Mononuclear cell (primary cell): ENCODE data around the gene F2RL1. TPM values are rescaled to one million over a fixed set of nuclear protein-coding genes. Genes with fewer than 3 reads are reported as not detected.
"Not testable (repeated sequence)": the region's sequence is repeated elsewhere in the genome, so short reads cannot be mapped to it uniquely, and the experiment has no call there.

ENCODE experiments used
- H3K27me3 ChIP-seq: 2 replicates; pipeline ENCODE4 v1.6.0; 2011; ENCODE audit warnings: low read length, control low read depth; ENCODE audit not compliant: insufficient read depth
- H3K4me1 ChIP-seq: 2 replicates; pipeline ENCODE4 v1.5.1; 2011; ENCODE audit warnings: mild to moderate bottlenecking, low read length, control low read depth; ENCODE audit not compliant: insufficient read depth
- H3K4me3 ChIP-seq: 2 replicates; pipeline ENCODE4 v1.5.1; 2011; ENCODE audit warnings: mild to moderate bottlenecking, low read length, moderate library complexity
- H3K9me3 ChIP-seq: 2 replicates; pipeline ENCODE4 v1.5.1; 2011; ENCODE audit warnings: low read depth, mild to moderate bottlenecking, control low read depth, low read length
- total RNA-seq: library from RNA; depleted of rRNA; stranded (reverse); fragments of >200 nt; gene quantifications from one replicate; pipeline ENCODE4 v1.2.3, GENCODE V29; 2012

Gene F2RL1
- total RNA-seq, 1 donor: 4.2 TPM

DNA sequence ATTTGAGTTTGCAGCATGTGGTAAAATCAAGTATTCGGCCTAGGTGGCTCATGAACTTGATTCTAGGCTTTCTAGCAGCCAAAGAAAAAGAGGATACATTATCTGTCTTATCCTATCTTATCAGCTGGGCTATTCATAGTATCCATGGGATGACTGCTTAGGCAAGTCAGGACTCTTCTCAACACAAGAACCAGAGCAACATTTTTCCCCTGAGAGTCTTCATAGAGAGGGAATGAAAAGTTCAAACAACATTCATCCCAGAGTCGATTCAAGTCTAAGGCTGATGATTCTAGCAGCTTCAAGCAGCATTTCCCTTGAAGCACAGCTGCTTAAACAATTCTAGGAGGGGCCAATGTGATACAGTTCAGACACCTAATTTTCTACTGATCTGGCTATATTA is 33.9 kb downstream of the F2RL1 start:
- peaks cover 90% of the 10 kb centered on the region for H3K4me1 ChIP-seq
- no peak overlapping the region for H3K4me3 ChIP-seq
- no peaks in the 10 kb centered on the region for H3K9me3 ChIP-seq
- H3K27me3 ChIP-seq: no peaks in the 10 kb centered on the region

DNA sequence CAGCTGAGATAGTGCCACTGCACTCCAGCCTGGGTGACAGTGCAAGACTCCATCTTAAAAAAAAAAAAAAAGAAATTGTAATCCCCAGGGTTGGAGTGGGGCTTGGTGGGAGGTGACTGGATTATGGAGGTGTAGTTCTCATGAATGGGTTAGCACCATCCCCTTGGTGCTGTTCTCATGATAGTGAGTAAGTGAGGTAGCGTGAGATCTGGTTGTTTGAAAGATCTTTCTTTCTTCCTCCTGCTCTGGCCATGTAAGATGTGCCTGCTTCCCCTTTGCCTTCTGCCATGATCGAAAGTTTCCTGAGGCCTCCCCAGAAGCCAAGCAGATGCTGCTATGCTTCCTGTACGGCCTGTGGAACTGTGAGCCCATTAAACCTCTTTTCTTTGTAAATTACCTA is 34.9 kb downstream of the F2RL1 start:
- H3K27me3 ChIP-seq, H3K4me3 ChIP-seq, H3K9me3 ChIP-seq: not testable (repeated sequence)
- peaks cover 99% of the 10 kb centered on the region for H3K4me1 ChIP-seq

DNA sequence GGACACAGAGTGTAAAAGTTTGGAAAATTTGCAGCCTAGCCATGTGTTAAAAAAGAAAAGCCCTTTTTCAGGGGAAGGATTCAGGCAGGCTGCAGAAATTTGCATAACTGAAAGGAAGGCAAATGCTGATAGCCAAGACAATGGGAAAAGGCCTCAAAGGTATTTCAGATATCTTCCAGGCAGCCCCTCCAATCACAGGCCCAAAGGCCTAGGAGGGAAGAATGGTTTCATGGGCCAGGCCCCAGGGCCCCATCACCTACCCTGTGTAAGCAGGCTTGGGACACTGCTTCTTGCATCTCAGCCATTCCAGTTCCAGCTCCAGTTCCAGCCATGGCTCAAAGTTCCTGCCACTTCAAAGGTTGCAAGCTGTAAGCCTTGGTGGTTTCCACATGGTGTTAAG is 35.8 kb downstream of the F2RL1 start:
- Histone ChIP-seq H3K4me3 (no peak overlapping the region), H3K27me3 (no peaks in the 10 kb centered on the region), H3K4me1 (peaks cover 100% of the 10 kb centered on the region), H3K9me3 (no peaks in the 10 kb centered on the region)

DNA sequence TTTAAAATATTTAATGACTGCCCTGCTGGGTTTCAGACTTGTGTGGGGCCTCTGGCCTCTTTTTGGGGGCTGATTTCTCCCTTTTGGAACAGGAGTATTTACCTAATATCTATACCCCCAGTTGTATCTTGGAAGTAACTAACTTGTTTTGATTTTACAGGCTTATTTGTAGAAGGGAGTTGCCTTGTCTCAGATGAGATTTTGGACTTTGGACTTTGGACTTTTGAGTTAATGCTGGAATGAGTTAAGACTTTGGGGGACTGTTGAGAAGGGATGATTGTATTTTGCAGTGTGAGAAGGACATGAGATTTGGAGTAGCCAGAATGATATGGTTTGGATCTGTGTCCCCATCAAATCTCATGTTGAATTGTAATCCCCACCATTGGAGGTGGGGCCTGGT is 36.7 kb downstream of the F2RL1 start:
- not testable (repeated sequence) for H3K27me3 ChIP-seq, H3K9me3 ChIP-seq, H3K4me3 ChIP-seq
- peaks cover 100% of the 10 kb centered on the region for H3K4me1 ChIP-seq

DNA sequence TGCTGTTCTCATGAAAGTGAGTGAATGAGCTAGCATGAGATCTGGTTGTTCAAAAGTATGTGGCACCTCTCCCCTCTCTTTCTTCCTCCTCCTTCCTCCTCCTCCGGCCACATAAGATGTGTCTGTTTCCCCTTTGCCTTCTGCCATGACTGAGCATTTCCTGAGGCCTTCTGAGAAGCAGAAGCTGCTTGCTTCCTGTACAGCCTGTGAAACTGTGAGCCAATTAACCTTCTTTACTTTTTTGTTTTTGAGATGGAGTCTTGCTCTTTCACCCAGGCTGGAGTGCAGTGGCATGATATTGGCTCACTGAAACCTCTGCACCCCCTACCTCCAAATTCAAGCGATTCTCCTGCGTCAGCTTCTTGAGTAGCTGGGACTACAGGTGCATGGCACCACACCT is 37.1 kb downstream of the F2RL1 start:
- Histone ChIP-seq H3K4me3 (no peak overlapping the region), H3K4me1 (peaks cover 95% of the 10 kb centered on the region), H3K27me3 (no peaks in the 10 kb centered on the region)

DNA sequence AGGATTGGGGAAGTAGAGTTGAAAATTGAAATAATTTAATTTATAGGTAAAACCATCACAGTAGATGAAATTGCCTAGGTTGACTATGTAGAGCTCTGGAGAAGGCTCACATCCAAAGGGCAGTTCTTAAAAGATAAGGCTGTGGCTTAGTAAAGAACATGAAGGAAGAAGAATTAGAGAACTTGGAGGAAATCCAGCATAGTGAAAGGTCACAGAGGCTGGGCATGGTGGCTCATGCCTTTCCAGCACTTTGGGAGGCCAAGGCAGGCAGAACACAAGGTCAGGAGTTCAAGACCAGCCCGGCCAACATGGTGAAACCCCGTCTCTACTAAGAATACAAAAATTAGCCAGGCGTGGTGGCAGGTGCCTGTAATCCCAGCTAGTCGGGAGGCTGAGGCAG is 38.0 kb downstream of the F2RL1 start:
- H3K27me3 ChIP-seq, H3K9me3 ChIP-seq, H3K4me3 ChIP-seq: not testable (repeated sequence)
- H3K4me1 ChIP-seq: peaks cover 87% of the 10 kb centered on the region

More for the DNA sequence above, 37.1 kb downstream of the F2RL1 start:
- H3K9me3 ChIP-seq: no peaks in the 10 kb centered on the region

DNA sequence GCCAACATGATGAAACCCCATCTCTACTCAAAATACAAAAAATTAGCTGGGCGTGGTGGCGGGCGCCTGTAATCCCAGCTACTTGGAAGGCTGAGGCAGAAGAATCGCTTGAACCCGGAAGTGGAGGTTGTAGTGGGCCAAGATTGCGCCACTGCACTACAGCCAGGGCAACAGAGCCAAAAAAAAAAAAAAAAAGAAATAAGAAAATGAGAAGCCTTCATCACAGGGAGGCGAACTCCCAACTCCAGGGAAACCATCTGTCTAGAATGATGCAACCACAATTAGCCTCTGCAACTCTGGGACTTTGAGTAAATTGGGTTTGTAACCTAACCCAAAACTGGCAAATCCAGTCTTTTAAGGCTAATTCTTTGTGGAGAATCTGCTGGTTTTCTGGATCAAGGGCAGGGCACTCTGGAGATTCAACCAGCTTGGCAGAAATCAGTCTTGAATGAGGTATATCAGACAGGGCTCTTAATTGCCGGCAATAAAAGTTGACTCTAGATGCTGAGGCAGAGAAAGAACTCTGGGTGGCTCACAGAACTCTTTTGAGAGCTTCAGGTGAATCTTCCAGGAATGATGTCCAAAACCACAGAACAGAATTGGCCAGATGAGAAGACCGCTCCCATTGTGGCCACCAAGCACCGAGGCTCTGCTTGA is 40.9 kb downstream of the F2RL1 start:
- Histone ChIP-seq H3K27me3 (no peaks in the 10 kb centered on the region), H3K9me3 (no peaks in the 10 kb centered on the region), H3K4me1 (peaks cover 58% of the 10 kb centered on the region), H3K4me3 (no peak overlapping the region)

DNA sequence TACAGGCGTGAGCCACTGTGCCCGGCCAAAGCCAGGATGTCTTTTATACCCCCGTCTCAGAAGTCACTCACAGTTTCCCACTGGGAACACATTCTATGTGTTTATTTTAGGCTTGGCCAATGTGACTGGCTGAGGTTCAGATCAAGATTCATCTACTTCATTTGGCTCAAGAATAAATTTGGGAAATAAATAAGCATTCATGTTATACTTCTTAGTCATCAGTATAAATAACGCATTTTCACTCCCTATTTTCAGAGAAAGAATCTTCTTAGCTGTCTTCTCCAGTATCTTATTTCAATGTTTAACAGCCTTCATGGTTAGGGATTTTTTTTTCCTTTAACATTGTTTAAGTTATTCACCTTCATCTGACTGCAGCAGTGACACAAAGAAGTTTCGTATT is 42.8 kb downstream of the F2RL1 start:
- Histone ChIP-seq H3K27me3 (no peaks in the 10 kb centered on the region), H3K4me1 (peaks cover 39% of the 10 kb centered on the region), H3K4me3 (no peak overlapping the region), H3K9me3 (no peaks in the 10 kb centered on the region)

DNA sequence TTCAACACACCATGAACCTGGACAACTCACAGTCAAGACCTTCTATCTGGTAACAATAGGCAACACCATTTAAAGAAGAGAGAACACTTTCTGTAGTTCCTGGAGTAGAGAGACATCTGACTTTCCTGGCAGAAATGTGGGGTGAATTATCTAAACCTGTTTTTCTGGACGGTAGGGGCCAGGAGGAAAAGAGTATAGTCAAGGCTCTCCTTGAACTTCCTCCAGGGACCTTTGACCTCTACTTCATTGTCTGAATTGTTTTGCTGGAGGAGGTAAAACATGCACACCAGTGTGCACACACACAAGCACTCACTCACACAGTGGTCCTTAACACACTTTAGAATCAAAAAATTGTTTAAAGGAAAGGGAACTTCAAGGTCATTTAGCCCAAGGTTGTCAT is 44.2 kb downstream of the F2RL1 start:
- Histone ChIP-seq H3K9me3 (no peaks in the 10 kb centered on the region), H3K27me3 (no peaks in the 10 kb centered on the region), H3K4me3 (no peak overlapping the region), H3K4me1 (peaks cover 25% of the 10 kb centered on the region)

DNA sequence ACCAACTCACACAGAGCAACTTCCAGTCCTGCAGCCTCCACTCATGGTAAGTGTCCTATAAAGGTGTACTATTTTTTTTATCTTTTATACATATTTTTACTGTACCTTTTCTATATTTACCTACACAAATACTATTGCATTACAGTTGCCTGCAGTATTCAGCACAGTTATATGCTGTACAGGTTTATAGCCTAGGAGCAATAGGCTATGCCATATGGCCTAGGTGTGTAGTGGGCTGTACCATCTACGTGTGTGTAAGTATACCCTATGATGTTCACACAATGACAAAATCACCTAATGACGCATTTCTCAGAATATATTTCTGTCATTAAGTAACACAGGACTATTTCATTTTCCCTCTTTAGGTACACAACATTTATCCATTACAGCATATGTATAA is 47.7 kb downstream of the F2RL1 start:
- Histone ChIP-seq H3K4me3 (no peak overlapping the region), H3K4me1 (no peaks in the 10 kb centered on the region), H3K9me3 (no peaks in the 10 kb centered on the region), H3K27me3 (no peaks in the 10 kb centered on the region)

DNA sequence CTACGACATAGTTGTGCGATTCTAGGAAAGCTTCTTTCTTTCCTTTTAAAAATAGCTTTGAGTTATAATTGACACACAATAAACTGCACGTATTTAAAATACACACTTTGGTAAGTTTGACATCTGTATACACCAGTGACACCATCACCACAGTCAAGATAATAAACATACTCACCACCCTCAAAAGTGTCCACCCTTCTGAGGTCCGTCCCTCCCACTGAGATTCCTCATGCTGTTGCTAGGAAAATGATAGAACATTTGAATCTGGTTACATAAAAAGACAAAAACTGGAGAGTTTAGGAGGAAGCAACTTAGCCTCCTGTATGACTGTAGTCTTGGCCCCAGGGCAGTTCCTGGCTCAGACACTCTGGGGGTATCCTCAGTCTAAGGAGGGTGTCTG is 48.2 kb downstream of the F2RL1 start:
- Histone ChIP-seq H3K27me3 (no peaks in the 10 kb centered on the region), H3K4me3 (no peak overlapping the region), H3K9me3 (no peaks in the 10 kb centered on the region), H3K4me1 (no peaks in the 10 kb centered on the region)

DNA sequence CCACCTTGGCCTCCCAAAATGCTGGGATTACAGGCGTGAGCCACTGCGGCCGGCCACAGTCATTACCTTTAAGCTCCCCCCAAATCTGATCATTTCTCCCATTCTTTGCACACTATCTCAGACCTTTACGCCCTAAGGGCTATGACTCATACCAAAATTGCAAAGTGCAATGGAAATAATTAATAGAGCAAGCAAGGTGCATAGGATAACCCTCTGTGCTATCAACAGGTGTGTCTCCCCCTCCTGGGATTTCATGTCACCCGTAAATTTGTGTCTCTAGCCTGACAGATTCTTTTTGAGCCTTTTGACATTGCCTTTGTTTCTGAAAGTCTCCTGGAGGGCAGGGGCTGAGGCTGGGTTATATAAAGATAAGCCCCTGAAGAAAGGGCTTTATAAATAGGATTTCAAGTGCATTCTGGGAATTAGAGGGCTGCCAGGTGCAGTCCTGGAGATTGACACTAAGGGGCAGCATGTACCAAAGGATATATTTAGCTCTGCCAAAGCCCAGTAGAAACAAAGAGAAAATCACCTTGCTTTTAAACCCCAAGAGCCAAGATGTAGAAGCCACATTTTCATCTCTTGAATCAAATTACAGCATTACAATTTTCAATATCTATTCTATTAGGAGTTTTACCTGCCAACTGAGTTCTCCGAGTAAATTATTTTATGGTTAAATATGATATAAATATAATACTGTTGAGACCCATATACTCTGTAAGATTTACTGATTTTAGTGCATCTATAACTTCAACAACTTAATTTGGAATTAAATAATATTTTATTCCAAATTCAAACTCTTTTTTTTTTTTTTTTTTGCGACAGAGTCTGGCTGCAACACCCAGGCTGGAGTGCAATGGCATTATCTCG is 49.2 kb downstream of the F2RL1 start:
- Histone ChIP-seq H3K27me3 (no peaks in the 10 kb centered on the region), H3K9me3 (no peaks in the 10 kb centered on the region), H3K4me3 (no peak overlapping the region), H3K4me1 (no peaks in the 10 kb centered on the region)

DNA sequence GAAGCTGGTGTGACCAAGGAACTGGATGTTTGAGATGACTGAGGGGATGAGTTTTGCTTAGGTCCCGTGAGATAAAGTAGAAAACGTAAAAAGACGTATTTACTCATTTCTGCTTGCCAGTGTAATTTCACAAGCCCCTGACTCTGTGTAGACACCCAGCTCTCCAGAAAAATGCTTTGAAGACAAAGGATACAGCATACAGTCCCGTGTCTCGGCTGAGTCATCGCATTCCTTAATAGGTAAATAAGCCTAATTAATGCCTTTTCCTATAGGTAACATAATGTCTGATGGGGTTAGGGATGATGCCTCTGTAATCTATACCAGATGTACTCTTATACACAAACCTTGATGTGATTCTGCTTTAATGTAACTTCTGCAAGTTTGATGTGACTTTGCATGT is 51.2 kb downstream of the F2RL1 start:
- Histone ChIP-seq H3K4me1 (peaks cover 14% of the 10 kb centered on the region), H3K4me3 (no peak overlapping the region), H3K9me3 (no peaks in the 10 kb centered on the region), H3K27me3 (no peaks in the 10 kb centered on the region)

DNA sequence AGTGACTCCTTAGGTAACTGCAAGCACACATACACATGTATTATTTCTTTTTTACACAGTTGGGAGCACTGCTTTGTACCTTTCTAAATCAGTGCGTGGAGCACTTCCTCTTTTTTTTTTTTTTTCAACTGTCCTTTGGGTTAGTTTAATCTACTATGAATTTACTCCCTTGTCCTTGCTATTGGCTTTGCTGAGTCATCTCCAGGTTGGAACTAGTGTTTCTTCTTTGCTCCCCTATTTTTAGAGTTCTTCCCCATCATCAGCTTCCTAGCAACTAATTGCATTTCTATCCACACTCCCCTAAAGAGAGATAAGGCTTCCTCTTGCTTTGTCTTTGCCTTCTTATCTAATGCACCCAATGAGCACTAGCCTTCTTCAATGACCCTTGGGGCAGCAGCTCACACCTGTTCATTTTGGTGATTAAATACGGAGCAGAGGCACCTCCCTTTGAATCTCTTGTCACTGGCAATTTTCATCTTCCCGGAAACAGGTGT is 55.3 kb downstream of the F2RL1 start:
- H3K4me3 ChIP-seq: no peak overlapping the region
- no peaks in the 10 kb centered on the region for H3K27me3 ChIP-seq
- H3K4me1 ChIP-seq: peaks cover 21% of the 10 kb centered on the region
- H3K9me3 ChIP-seq: no peaks in the 10 kb centered on the region
